Measurements from ENCODE around the gene HTR4.

- TF ChIP-seq CTCF (IDR thresholded peaks at IDR 0.05): no peak
- no peak for TF ChIP-seq POLR2A (IDR thresholded peaks at IDR 0.05)
Observed at GRCh38 chr5:148476302-148476701, 178.0 kb downstream of the HTR4 start.

Data from lower leg skin (tissue), 3 donors.